Measurements from ENCODE around the gene DMBT1.

DNA sequence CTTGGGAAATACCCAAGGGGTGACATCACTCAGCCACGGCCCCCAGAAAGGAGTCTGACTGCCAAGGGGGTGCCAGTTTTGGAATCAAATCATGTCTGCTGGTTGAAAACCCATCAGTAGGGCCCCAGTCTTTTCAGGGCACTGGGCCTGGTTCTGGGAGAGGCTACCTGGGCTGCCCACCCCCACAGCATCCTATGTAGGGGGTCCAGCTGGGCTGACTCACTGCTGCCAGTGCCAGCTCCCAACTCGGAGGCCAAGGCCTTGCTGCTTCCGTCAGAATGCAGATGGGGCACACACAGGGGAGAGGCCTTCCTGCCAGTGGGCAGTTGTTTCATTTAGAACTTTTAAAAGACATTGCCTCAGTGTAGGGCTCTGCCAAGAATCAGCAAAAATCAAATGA, 39.5 kb upstream of the DMBT1 start:
- TF ChIP-seq, protein P1, sequence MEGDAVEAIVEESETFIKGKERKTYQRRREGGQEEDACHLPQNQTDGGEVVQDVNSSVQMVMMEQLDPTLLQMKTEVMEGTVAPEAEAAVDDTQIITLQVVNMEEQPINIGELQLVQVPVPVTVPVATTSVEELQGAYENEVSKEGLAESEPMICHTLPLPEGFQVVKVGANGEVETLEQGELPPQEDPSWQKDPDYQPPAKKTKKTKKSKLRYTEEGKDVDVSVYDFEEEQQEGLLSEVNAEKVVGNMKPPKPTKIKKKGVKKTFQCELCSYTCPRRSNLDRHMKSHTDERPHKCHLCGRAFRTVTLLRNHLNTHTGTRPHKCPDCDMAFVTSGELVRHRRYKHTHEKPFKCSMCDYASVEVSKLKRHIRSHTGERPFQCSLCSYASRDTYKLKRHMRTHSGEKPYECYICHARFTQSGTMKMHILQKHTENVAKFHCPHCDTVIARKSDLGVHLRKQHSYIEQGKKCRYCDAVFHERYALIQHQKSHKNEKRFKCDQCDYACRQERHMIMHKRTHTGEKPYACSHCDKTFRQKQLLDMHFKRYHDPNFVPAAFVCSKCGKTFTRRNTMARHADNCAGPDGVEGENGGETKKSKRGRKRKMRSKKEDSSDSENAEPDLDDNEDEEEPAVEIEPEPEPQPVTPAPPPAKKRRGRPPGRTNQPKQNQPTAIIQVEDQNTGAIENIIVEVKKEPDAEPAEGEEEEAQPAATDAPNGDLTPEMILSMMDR (conservative IDR thresholded peaks at IDR 0.05 in 1 of 2, IDR thresholded peaks at IDR 0.05 in 1 of 2; ENCODE audit: extremely low read depth in 1 of 2, insufficient read depth in 1 of 2, low read depth in 1 of 2, low read length in 2 of 2), result no peak
- no peak for TF ChIP-seq EZH2 (IDR thresholded peaks at IDR 0.05; ENCODE audit: borderline replicate concordance, low read length)

All from mammary epithelial cell (primary cell).